Rectal smooth muscle tissue (tissue), 1 donor: ENCODE measurements around the gene BCL2L11.

Experiments
- H3K27ac ChIP-seq: one replicate; pipeline ENCODE4 v1.7.0; 2013; ENCODE audit warnings: low read depth, low read length, inconsistent platforms
- H3K27me3 ChIP-seq: one replicate; pipeline ENCODE4 v1.7.0; 2013; ENCODE audit warnings: low read length; ENCODE audit not compliant: control insufficient read depth, insufficient read depth
- H3K36me3 ChIP-seq: one replicate; pipeline ENCODE4 v1.7.0; 2013; ENCODE audit warnings: low read length; ENCODE audit not compliant: control insufficient read depth, insufficient read depth
- H3K4me1 ChIP-seq: one replicate; pipeline ENCODE4 v1.7.0; 2013; ENCODE audit warnings: low read length; ENCODE audit not compliant: control insufficient read depth, insufficient read depth
- H3K4me3 ChIP-seq: one replicate; pipeline ENCODE4 v1.7.0; 2013; ENCODE audit warnings: low read length
- H3K9ac ChIP-seq: one replicate; pipeline ENCODE4 v1.7.0; 2013; ENCODE audit warnings: low read length

The BCL2L11 gene

DNA sequence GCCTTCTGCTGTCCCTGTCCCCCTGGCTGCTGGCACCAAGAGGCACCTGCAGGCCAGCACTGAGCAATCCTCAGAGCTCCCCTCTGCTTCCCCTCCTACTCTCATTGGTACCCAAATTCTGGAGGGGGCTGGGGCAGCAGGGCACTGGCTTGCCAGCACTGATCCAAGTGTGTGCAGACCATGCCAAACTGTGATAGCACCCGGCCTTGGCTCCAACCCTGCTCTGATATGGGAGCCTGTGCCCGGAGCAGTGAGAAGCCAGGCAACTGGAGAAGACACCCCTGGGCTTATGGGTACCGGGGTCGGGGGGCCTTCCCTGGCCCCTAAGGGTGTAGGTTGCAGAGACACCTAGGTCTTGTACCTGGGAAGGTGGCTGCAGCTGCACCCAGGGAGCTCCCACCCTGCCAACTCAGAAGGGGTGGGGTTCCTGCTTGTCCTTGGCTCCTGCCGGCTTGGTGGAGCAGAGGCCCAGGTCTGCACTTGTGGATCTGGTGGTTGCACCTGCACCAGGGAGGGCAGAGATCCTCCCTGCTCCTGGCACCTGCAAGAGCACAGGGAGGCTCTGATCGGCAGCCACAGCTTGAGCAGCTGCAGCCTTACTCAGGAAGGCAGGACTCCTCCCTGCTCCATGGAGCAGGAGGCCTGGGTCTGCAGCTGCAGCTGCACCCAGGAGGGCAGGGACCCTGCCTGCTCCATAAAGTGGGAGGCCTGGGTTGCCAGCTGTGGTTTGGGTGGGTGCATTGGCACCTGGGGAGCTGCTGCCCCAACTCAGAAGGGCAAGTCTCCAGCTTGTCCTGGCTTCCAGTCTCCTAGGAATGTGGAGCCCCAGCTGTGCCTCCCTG lies 96.3 kb downstream of the BCL2L11 start:
- no peak overlapping the region for H3K4me3 ChIP-seq
- H3K27ac ChIP-seq: no peak overlapping the region
- H3K27me3 ChIP-seq: no peaks in the 10 kb centered on the region
- H3K4me1 ChIP-seq: no peaks in the 10 kb centered on the region
- no peaks in the 10 kb centered on the region for H3K36me3 ChIP-seq
- no peak overlapping the region for H3K9ac ChIP-seq
